NK-92 (cell line): ENCODE results near the gene RFX3.

ENCODE experiments used
- DNase-seq: peaks from one replicate; lab custom pipeline; 2025; ENCODE audit not compliant: unreplicated experiment; lab: John Stamatoyannopoulos, UW

The RFX3 gene

DNA sequence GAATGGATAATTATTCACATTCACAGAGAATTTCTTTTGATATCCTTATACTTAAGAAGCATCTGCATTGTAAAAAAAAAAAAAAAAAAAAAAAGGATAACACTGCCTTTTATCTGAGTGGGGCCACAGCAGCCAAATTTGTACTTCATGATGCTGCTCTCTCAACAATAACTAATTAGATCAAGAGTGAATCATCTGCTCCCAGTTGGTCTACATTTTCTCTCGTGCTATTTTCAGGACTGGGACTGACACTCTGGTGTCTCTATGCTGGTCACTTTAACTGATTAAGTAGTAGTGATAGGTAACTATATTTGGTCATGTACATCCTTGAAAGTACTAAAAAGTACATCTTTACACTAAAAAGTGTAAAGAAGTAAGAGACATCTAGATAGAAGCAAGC lies 90.1 kb downstream of the RFX3 start:
- DNase-seq, result no peak

GRCh38 chr9:3434594-3434993 lies 91.2 kb downstream of the RFX3 start:
- DNase-seq, result no peak

GRCh38 chr9:3433754-3434153 lies 92.0 kb downstream of the RFX3 start:
- DNase-seq, result no peak

GRCh38 chr9:3433066-3433465 lies 92.7 kb downstream of the RFX3 start:
- DNase-seq, result no peak

GRCh38 chr9:3431890-3432289 lies 93.9 kb downstream of the RFX3 start:
- no peak for DNase-seq

- no peak for DNase-seq
Observed at GRCh38 chr9:3419893-3420292, 105.9 kb downstream of the RFX3 start.

DNA sequence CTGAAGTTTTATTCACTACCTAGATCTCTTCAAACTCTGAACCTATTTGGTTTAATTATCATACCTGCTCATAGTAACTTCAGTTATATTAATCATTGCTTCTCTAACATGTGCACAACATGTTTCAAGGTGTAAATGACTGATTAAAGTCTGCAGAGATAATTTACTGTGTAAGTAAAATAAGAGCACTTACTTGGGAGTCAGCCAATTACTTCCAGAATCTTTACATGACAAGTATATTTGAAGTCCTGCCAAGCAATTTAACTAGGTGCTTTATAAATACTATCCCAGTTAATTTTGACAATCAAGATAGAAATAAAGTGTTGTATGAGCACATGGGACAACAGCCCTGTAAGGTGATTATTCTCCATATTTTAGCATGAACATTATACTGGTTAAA lies 109.9 kb downstream of the RFX3 start:
- no peak for DNase-seq

GRCh38 chr9:3413984-3414383 lies 111.8 kb downstream of the RFX3 start:
- DNase-seq, result no peak

GRCh38 chr9:3410461-3410860 lies 115.3 kb downstream of the RFX3 start:
- DNase-seq, result no peak

DNA sequence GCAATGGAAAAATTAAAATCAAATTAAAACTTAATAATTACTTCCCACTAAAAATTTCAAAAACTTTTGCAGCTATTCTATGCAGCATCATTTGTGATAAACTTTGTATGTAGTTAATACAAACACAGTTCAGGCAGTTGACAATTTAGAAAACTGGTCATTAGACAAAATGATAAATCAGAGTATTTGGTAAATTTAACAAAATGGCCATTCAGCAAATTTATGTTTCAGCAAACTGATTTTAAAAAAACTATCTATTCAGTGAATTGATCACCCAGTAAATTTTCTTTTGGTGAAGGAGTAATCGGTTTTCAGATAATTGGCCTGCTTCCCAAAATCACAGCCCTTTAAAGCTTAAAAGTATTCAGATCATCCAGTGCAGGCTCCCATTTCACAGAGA lies 116.3 kb downstream of the RFX3 start:
- DNase-seq, result no peak

DNA sequence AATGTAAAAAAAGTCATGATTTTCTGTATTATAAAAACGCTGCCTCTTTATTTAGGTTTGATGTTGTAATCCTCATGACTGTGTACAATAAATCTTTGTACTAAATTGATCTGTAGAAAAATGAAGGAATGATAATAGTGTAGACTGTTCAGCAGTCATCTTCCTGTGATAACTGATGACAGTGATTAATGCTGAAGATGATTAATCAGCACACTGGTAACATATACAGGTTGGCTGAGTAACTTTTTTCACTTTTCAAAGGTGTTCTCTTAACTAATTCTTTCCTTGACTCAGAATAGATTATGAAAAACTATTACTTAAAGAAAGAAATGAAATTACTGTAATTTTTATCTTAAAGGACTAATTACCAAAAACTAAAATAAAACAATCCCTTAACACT lies 122.5 kb downstream of the RFX3 start:
- DNase-seq, result no peak

- DNase-seq, result no peak
Observed at GRCh38 chr9:3401221-3401954, 124.4 kb downstream of the RFX3 start.

- DNase-seq, result no peak
Observed at GRCh38 chr9:3398232-3398648, 127.6 kb downstream of the RFX3 start.

GRCh38 chr9:3397766-3398165 lies 128.0 kb downstream of the RFX3 start:
- no peak for DNase-seq

GRCh38 chr9:3391414-3391813 lies 134.4 kb downstream of the RFX3 start:
- DNase-seq, result no peak

DNA sequence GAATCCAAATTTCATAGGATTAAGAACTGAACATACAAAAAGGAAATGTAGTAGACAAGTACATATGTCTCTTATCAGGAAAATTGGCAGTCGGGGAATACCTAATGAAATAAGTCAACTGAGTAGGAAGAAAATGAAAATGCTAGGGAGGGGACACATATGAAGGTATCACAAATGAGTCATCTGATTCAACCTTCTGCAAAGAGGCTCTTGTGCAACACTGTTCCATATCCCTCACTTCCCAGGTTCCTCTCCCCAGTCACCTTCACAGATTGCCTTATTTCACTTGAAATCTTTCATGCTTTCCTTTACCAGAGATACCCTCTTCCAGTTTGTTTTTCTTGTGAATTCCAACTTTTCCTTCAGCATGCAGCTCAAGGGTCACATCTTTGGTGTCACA lies 139.0 kb downstream of the RFX3 start:
- DNase-seq, result no peak

GRCh38 chr9:3385871-3386270 lies 139.9 kb downstream of the RFX3 start:
- no peak for DNase-seq

DNA sequence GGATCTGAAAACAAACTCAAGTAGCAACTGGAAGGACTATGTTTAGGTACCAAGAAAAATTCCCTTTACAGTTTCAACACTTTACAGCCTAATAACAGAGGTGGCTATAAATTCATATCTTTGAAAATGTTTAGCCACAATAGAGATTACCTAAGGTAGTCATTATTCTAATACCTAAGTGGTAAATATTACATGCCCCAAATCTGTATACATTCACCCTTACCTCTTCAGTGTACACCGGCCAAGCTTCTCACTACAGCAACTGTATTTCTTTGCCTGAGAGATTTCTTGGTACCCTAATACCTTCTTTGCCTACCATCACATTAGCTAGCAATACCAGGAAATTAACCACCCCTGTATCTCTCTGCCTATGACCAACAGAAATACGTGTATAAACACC lies 154.0 kb downstream of the RFX3 start:
- no peak for DNase-seq

GRCh38 chr9:3370715-3371114 lies 155.1 kb downstream of the RFX3 start:
- DNase-seq, result no peak

DNA sequence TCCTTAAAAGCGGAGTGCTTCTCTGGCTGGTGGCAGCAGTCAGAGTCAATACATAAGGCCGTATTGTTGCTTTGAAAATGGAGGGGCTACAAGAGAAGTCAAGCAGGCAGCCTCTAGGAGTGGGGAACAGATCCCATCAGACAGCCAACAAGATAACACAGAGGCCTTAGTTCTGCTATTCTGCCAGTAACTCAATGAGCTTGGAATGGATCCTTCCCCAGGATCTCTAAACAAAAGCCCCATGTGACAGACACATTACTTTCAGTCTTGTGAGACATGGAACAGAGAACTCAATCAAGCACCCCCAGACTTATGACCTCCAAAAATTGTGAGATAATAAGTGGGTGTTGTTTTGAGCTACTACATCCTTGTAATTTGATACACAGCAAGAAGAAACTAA lies 158.6 kb downstream of the RFX3 start:
- no peak for DNase-seq

DNA sequence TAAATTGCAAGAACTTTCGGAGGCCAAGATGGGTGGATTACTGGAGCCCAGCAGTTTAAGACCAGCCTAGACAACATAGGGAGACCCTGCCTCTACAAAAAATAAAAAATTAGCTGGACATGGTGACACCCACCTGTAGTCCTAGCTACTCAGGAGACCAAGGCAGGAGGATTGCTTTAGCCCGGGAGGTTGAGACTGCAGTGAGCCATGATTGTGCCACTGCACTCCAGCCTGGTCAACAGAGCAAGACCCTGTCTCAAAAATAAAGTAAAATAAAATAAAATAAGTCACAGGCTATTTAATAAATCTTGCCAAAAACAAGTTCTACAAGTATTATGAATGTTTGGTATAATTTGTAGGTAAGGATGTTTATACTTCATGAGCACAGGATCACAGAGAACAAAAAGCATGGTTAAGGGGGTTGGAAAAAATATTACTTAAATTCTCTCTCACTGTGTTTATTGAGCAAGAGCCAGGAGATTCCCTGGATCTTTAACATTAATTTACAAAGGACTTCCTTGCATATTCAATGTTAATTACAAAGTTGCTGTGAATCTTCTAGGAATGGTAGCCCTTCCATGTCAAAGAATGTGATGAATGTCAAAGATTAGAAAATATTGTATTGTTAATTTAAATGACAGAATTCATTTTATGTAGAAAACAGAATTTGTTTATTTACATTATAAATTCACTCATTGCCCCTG lies 164.0 kb downstream of the RFX3 start:
- no peak for DNase-seq

DNA sequence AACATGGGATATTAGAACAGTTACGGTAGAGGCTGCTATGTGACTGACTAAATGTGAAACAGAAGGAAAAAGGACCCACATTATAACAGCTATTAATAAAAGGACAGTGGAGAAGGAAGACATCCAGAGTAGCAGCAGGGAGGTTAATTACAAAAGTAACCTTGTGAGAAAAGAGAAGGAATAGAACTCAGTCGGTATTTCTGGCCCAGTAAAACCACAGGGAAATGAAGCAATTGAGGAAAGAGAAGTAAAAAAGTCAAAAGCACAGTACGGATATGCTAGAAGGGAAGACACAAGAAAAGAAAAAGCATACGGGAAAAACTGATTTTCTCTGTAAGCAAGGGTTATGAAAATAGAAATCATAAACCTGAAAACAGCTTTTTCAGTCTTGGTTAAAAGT lies 164.7 kb downstream of the RFX3 start:
- no peak for DNase-seq

GRCh38 chr9:3360245-3360644 lies 165.6 kb downstream of the RFX3 start:
- DNase-seq, result no peak
